ENCODE results near the gene MRPL20. TPM values are rescaled to one million over a fixed set of nuclear protein-coding genes. Genes with fewer than 3 reads are reported as not detected.
"Not testable (repeated sequence)": the region's sequence is repeated elsewhere in the genome, so short reads cannot be mapped to it uniquely, and the experiment has no call there.

Gene MRPL20
- polyA plus RNA-seq, 1 donor, result 135 TPM

DNA sequence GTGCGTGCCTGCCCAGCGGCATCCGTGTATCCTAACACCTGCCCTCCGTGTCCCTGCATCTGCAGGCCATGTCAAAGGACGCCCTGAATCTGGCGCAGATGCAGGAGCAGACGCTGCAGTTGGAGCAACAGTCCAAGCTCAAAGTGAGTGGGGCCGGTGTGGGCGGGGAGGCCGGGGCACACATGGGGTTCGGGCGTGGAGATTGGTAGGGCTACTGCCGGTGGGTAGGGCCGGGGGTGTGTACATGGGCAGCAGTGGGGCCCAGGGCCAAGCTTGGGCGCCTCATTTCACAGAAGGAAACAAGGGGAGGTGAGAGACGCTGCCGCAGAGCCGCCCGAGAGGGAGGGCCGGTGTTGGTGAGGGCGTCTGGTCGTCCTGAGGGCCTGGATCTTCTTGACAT, 43.5 kb upstream of the MRPL20 start:
- H3K27me3 ChIP-seq (ENCODE audit: control insufficient read depth, insufficient read depth, low read length); DNase-seq; H3K9me3 ChIP-seq (ENCODE audit: control insufficient read depth, low read depth, low read length); H3K36me3 ChIP-seq (ENCODE audit: control insufficient read depth, insufficient read depth, low read length); H3K27ac ChIP-seq (ENCODE audit: low read length); H3K4me1 ChIP-seq (ENCODE audit: control insufficient read depth, insufficient read depth, low read length); H3K4me3 ChIP-seq (ENCODE audit: low read length): not testable (repeated sequence)
- no CpG with 5 or more reads among the region's 22 CpGs for WGBS (ENCODE audit: insufficient coverage, low lambda C conversion rate)

DNA sequence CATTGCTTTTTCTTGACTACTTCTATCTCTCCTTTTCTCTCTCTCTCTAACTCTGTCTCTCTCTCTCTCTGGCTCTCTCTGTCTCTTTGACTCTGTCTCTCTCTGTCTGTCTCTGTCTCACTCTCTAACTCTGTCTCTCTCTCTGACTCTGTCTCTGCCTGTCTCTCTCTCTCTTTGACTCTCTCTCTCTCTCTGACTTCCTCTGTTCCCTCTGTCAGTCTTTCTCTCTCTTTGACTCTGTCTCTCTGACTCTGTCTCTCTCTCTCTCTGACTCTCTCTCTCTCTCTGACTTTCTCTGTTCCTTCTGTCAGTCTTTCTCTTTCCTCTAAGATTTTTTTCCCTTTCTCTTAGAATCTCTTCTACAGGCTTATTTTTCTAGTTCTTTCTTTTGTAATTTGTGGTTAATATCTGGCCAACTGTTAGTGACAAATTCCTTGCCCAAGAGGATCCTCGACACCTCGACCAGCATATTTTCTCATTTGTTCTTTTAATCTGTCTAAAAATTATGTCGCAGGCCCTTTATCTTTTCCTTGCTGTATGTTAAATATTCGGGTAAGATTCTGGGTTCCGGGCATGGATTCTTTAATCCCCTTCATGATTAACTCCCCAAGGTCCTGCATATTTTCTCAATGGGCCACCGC, 42.1 kb upstream of the MRPL20 start, which contains the start of gene ATAD3C:
Gene ATAD3C (plus strand): TSS at position 591 of the 641 bp plus-strand sequence. CDS start 995 bp downstream, outside the sequence.
- H3K27me3 ChIP-seq (ENCODE audit: control insufficient read depth, insufficient read depth, low read length), result no peaks in the 10 kb centered on the region
- DNase-seq, result no peak
- H3K4me3 ChIP-seq (ENCODE audit: low read length), result no peak within 1 kb of the TSS
- no peaks in the 10 kb centered on the region for H3K36me3 ChIP-seq (ENCODE audit: control insufficient read depth, insufficient read depth, low read length)
- no peaks in the 10 kb centered on the region for H3K4me1 ChIP-seq (ENCODE audit: control insufficient read depth, insufficient read depth, low read length)
- no peaks in the 10 kb centered on the region for H3K9me3 ChIP-seq (ENCODE audit: control insufficient read depth, low read depth, low read length)
- WGBS (ENCODE audit: insufficient coverage, low lambda C conversion rate), result 92% methylated on average over 2 of the region's 6 CpGs
- H3K27ac ChIP-seq (ENCODE audit: low read length), result no peak within 1 kb of the TSS

GRCh38 chr1:1446631-1447030, 39.5 kb upstream of the MRPL20 start:
- H3K36me3 ChIP-seq (ENCODE audit: control insufficient read depth, insufficient read depth, low read length); H3K4me1 ChIP-seq (ENCODE audit: control insufficient read depth, insufficient read depth, low read length); H3K9me3 ChIP-seq (ENCODE audit: control insufficient read depth, low read depth, low read length); H3K27me3 ChIP-seq (ENCODE audit: control insufficient read depth, insufficient read depth, low read length); H3K27ac ChIP-seq (ENCODE audit: low read length); DNase-seq; H3K4me3 ChIP-seq (ENCODE audit: low read length): not testable (repeated sequence)
- WGBS (ENCODE audit: insufficient coverage, low lambda C conversion rate), result no CpG with 5 or more reads among the region's 19 CpGs

- H3K4me1 ChIP-seq (ENCODE audit: control insufficient read depth, insufficient read depth, low read length), result peaks cover 35% of the 10 kb centered on the region
- DNase-seq, result no peak
- no peaks in the 10 kb centered on the region for H3K27me3 ChIP-seq (ENCODE audit: control insufficient read depth, insufficient read depth, low read length)
- peaks cover 10% of the 10 kb centered on the region for H3K36me3 ChIP-seq (ENCODE audit: control insufficient read depth, insufficient read depth, low read length)
- H3K27ac ChIP-seq (ENCODE audit: low read length), result no peak overlapping the region
- H3K9me3 ChIP-seq (ENCODE audit: control insufficient read depth, low read depth, low read length), result peaks cover 4% of the 10 kb centered on the region
- no peak overlapping the region for H3K4me3 ChIP-seq (ENCODE audit: low read length)
- no CpG with 5 or more reads among the region's 32 CpGs for WGBS (ENCODE audit: insufficient coverage, low lambda C conversion rate)
Observed at GRCh38 chr1:1442069-1442770, 35.1 kb upstream of the MRPL20 start.

DNA sequence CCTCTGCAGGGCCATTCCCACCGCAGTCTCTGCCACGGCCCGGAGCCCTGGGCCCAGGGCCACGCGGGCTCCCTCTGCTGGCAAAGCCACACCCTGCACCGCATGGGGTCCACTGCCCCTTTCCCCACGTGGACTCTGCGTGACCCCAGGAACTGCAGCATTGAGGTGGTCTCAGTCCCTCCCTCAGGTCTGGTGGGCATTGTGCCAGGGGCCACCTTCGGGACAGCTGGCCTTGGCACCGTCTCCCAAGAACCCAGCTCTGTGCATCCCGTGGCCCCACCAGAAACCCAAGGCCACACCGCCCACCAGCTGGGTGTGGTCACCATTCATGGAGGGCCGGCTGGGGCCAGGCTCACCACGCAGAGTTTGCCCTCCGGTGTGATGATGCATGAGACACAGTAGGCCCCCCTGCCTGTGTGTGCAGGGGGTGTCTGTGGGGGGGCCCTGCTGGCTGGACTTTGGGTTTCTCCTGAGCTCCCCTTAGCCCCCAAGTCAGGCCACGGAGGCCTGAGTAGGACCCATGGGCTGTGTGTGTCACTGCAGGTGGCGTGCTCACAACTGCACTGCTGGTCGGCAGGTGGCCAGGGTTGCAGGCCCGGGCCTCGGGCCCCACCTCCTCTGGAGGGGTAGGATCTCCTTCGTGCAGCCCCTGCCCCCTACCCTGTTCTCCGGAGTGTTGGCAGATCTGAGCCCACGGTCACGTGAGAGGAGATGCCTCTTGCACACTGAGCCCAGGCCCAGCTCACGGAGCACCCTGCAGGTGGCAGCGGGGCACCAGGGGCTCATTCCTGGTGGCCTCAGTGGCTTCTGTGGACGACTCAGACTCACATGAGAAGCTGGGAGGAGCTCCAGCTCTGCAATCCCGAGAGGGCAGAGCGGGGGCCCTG, 34.2 kb upstream of the MRPL20 start:
- H3K9me3 ChIP-seq (ENCODE audit: control insufficient read depth, low read depth, low read length), result peaks cover 4% of the 10 kb centered on the region
- no peaks in the 10 kb centered on the region for H3K27me3 ChIP-seq (ENCODE audit: control insufficient read depth, insufficient read depth, low read length)
- no peak overlapping the region for H3K27ac ChIP-seq (ENCODE audit: low read length)
- peak in 1 of 2 donors; percentile 59 for DNase-seq
- no peak overlapping the region for H3K4me3 ChIP-seq (ENCODE audit: low read length)
- H3K4me1 ChIP-seq (ENCODE audit: control insufficient read depth, insufficient read depth, low read length), result peaks cover 45% of the 10 kb centered on the region
- H3K36me3 ChIP-seq (ENCODE audit: control insufficient read depth, insufficient read depth, low read length), result peaks cover 10% of the 10 kb centered on the region
- WGBS (ENCODE audit: insufficient coverage, low lambda C conversion rate), result no CpG with 5 or more reads among the region's 29 CpGs

GRCh38 chr1:1440262-1441001, 33.3 kb upstream of the MRPL20 start:
- H3K27ac ChIP-seq (ENCODE audit: low read length), result no peak overlapping the region
- no peak for DNase-seq
- H3K4me3 ChIP-seq (ENCODE audit: low read length), result no peak overlapping the region
- peaks cover 10% of the 10 kb centered on the region for H3K36me3 ChIP-seq (ENCODE audit: control insufficient read depth, insufficient read depth, low read length)
- H3K4me1 ChIP-seq (ENCODE audit: control insufficient read depth, insufficient read depth, low read length), result peaks cover 45% of the 10 kb centered on the region
- peaks cover 4% of the 10 kb centered on the region for H3K9me3 ChIP-seq (ENCODE audit: control insufficient read depth, low read depth, low read length)
- WGBS (ENCODE audit: insufficient coverage, low lambda C conversion rate), result no CpG with 5 or more reads among the region's 26 CpGs
- H3K27me3 ChIP-seq (ENCODE audit: control insufficient read depth, insufficient read depth, low read length), result no peaks in the 10 kb centered on the region

- no peak overlapping the region for H3K27ac ChIP-seq (ENCODE audit: low read length)
Observed at GRCh38 chr1:1439546-1440261, 32.6 kb upstream of the MRPL20 start.

DNA sequence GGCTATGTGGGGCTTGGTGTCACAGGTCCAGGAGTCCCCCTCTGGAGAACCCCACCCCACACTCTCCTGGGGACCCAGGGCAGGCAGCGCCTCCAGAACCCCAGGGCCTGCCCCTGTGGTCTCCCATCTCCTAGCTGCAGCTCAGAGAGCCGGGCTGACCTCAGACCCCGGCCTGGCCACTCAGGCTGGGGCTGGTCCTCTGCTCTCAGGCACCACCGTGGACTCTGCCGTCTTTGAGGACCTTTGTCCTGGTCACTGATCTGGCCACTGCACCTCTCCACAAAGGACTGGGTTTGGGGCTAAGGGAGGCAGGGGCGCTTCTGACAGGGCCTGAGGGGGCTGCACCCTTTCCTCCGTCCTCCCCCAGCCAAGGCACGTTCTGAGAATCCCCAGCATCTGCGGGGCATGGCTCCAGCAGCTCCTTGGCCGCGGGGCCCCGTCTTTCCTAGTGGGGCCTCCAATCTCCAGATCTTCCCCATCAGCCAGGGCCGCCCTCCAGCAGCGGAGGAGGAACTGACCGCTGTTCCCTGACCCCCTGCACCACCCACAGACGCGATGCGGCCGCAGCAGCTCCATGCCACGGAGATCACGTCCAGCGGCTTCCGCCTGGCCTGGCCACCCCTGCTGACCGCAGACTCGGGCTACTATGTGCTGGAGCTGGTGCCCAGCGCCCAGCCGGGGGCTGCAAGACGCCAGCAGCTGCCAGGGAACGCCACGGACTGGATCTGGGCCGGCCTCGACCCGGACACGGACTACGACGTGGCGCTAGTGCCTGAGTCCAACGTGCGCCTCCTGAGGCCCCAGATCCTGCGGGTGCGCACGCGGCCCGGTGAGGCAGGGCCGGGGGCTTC, 31.7 kb upstream of the MRPL20 start:
- Histone ChIP-seq H3K27ac (ENCODE audit: low read length) (peak overlapping the region; percentile 49), H3K4me3 (ENCODE audit: low read length) (peak overlapping the region; percentile 16), H3K4me1 (ENCODE audit: control insufficient read depth, insufficient read depth, low read length) (peaks cover 61% of the 10 kb centered on the region), H3K9me3 (ENCODE audit: control insufficient read depth, low read depth, low read length) (peaks cover 17% of the 10 kb centered on the region), H3K36me3 (ENCODE audit: control insufficient read depth, insufficient read depth, low read length) (peaks cover 10% of the 10 kb centered on the region), H3K27me3 (ENCODE audit: control insufficient read depth, insufficient read depth, low read length) (no peaks in the 10 kb centered on the region)
- WGBS (ENCODE audit: insufficient coverage, low lambda C conversion rate), result no CpG with 5 or more reads among the region's 45 CpGs
- no peak for DNase-seq

More at GRCh38 chr1:1439546-1440261, 32.6 kb upstream of the MRPL20 start:
- no peak for DNase-seq
- WGBS (ENCODE audit: insufficient coverage, low lambda C conversion rate), result no CpG with 5 or more reads among the region's 82 CpGs
- Histone ChIP-seq H3K4me1 (ENCODE audit: control insufficient read depth, insufficient read depth, low read length) (peaks cover 52% of the 10 kb centered on the region), H3K4me3 (ENCODE audit: low read length) (no peak overlapping the region), H3K27me3 (ENCODE audit: control insufficient read depth, insufficient read depth, low read length) (no peaks in the 10 kb centered on the region), H3K36me3 (ENCODE audit: control insufficient read depth, insufficient read depth, low read length) (peaks cover 10% of the 10 kb centered on the region), H3K9me3 (ENCODE audit: control insufficient read depth, low read depth, low read length) (peaks cover 8% of the 10 kb centered on the region)

DNA sequence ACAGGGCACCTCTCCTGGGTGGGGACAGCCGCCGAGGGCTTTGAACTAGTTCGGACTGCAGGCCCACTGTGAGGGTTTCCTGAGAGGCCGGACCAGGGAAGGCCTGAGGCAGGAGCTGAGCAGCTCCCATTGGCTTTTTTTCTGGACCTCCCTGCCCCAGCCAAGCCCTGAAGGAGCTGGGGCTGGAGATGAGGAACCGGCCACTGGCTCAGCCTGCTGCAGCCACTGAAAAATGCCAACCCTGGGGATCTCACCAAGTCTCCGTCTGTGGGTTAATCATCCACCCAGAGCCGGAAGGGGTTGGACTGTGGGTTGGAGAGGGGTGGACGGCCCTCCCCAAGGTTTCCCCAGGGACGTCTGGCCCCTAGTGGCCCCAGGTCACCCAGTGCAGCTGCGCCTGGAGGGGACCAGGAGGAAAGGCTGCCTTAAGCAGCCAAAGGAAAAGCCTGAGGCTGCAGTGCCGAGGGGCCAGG, 30.8 kb upstream of the MRPL20 start:
- peak; percentile 87 to 91 for DNase-seq
- Histone ChIP-seq H3K27me3 (ENCODE audit: control insufficient read depth, insufficient read depth, low read length) (no peaks in the 10 kb centered on the region), H3K36me3 (ENCODE audit: control insufficient read depth, insufficient read depth, low read length) (peaks cover 10% of the 10 kb centered on the region), H3K27ac (ENCODE audit: low read length) (peak overlapping the region; percentile 49), H3K4me3 (ENCODE audit: low read length) (peak overlapping the region; percentile 16), H3K9me3 (ENCODE audit: control insufficient read depth, low read depth, low read length) (peaks cover 18% of the 10 kb centered on the region), H3K4me1 (ENCODE audit: control insufficient read depth, insufficient read depth, low read length) (peaks cover 70% of the 10 kb centered on the region)
- WGBS (ENCODE audit: insufficient coverage, low lambda C conversion rate), result no CpG with 5 or more reads among the region's 11 CpGs

Data from large intestine (tissue), 3 donors.